AG04449 (cell line): ENCODE data around the gene BBS4.
"Not testable (repeated sequence)": the region's sequence is repeated elsewhere in the genome, so short reads cannot be mapped to it uniquely, and the experiment has no call there.

Source experiments
- CTCF ChIA-PET: fragments of 350-600 bp; formaldehyde crosslinking; extraction: SDS; loops from one replicate; lab custom pipeline; 2021; ENCODE audit warnings: antibody characterized with exemption; lab: Yijun Ruan, JAX
- POLR2A ChIA-PET: fragments of 400-600, 350-600 bp; formaldehyde crosslinking; extraction: SDS; loops from one replicate; lab custom pipeline; 2020; ENCODE audit warnings: antibody characterized with exemption, inconsistent platforms; lab: Yijun Ruan, JAX
- DNase-seq: peaks from one replicate; pipeline ENCODE4 v3.0.0-alpha.2; 2010; ENCODE audit warnings: low read depth, low spot score
- H3K4me3 ChIP-seq: 2 replicates; pipeline ENCODE4 v1.5.1; 2011; ENCODE audit warnings: low read depth, mild to moderate bottlenecking, control low read depth, low read length
- CTCF ChIP-seq: IDR thresholded peaks from one replicate; pipeline ENCODE4 v1.5.1; 2011; ENCODE audit warnings: mild to moderate bottlenecking, moderate library complexity, low read length, control low read depth, inconsistent platforms; ENCODE audit not compliant: insufficient read depth; ENCODE audit errors: missing control alignments

Gene BBS4

GRCh38 chr15:72722071-72722696, 36.2 kb downstream of the BBS4 start:
- DNase-seq = peak; percentile 29
- peak; percentile 65 for TF ChIP-seq CTCF
- CTCF ChIA-PET = interaction anchor here (0.6 to 9.1 kb wide), 42 partner anchors 9 to 560 kb away, joined by 3 to 118 read pairs (median 4); no protein-coding TSS in a partner anchor
- POLR2A ChIA-PET = no interaction called here
- no peak overlapping the region for H3K4me3 ChIP-seq

GRCh38 chr15:72724028-72724427, 38.0 kb downstream of the BBS4 start:
- ChIA-PET CTCF (interaction anchor here (1.1 to 9.1 kb wide), 9 partner anchors 9 to 361 kb away, joined by 3 to 118 read pairs (median 11); no protein-coding TSS in a partner anchor), POLR2A (no interaction called here)
- H3K4me3 ChIP-seq = no peak overlapping the region
- no peak for TF ChIP-seq CTCF
- no peak for DNase-seq

- POLR2A ChIA-PET = no interaction called here
- no peak for DNase-seq
- TF ChIP-seq CTCF = no peak
- CTCF ChIA-PET = interaction anchor here (1.1 to 9.1 kb wide), 3 partner anchors 7 to 357 kb away, joined by 3 to 118 read pairs (median 60); no protein-coding TSS in a partner anchor
- H3K4me3 ChIP-seq = no peak overlapping the region
Measured at GRCh38 chr15:72725446-72725845, 39.4 kb downstream of the BBS4 start.

- POLR2A ChIA-PET = not testable (repeated sequence)
- CTCF ChIA-PET = interaction anchor here (1.1 kb wide), 1 partner anchor 356 kb away, joined by 5 read pairs; no protein-coding TSS in a partner anchor
Measured at GRCh38 chr15:72725851-72726250, 39.8 kb downstream of the BBS4 start.

GRCh38 chr15:72727154-72727553, 41.1 kb downstream of the BBS4 start:
- DNase-seq = no peak
- ChIA-PET POLR2A (no interaction called here), CTCF (interaction anchor here (1.0 to 1.1 kb wide), 2 partner anchors 127 to 355 kb away, joined by 4 to 5 read pairs; no protein-coding TSS in a partner anchor)
- H3K4me3 ChIP-seq = no peak overlapping the region
- TF ChIP-seq CTCF = no peak

More at GRCh38 chr15:72725851-72726250, 39.8 kb downstream of the BBS4 start:
- DNase-seq, H3K4me3 ChIP-seq: not testable (repeated sequence)

- H3K4me3 ChIP-seq, DNase-seq, POLR2A ChIA-PET: not testable (repeated sequence)
- CTCF ChIA-PET = interaction anchor here (1.0 to 9.4 kb wide), 4 partner anchors 7 to 538 kb away, joined by 3 to 118 read pairs (median 4); no protein-coding TSS in a partner anchor
Measured at GRCh38 chr15:72728249-72728648, 42.2 kb downstream of the BBS4 start.

GRCh38 chr15:72728821-72729220, 42.8 kb downstream of the BBS4 start:
- CTCF ChIA-PET = interaction anchor here (1.0 to 9.4 kb wide), 3 partner anchors 8 to 537 kb away, joined by 3 to 118 read pairs (median 3); no protein-coding TSS in a partner anchor

More at GRCh38 chr15:72728821-72729220, 42.8 kb downstream of the BBS4 start:
- TF ChIP-seq CTCF = no peak
- POLR2A ChIA-PET = no interaction called here
- no peak overlapping the region for H3K4me3 ChIP-seq
- DNase-seq = no peak
